ENCODE results near the gene ALPK3.

DNA sequence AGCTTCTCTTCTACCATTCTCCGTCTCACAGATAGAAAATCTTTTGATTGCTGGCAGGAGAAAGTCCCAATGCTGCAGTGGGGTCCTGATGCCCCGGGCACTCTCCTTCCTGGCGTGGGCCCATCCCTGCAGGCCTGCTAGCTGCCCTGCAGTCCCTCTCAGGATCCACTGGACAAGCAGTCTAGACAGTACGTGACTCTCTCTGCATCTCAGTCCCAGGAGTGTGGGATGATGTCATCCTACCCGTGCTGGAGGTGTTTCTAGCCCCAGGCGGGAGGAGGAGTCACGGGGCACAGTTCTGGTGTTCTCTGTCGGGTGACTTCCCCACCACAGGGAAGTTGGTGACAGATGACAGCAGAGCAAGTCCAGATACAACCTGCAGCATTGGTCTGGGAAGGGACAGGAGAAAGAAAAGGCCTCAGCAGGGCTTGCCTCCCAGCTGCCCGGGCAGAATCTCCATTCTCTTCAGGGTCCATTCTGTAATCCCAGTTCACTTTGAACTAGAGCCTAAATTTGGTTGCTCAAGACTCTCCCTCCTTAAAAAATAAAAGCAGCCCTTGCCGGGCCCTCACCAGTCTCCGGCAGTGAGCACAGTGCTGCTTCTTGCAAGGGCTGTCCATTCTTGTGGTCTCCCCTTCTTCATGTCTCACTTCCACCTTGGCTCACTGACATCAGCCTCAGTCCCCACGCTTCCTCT lies 97.9 kb downstream of the ALPK3 start:
- TF ChIP-seq, protein P1, sequence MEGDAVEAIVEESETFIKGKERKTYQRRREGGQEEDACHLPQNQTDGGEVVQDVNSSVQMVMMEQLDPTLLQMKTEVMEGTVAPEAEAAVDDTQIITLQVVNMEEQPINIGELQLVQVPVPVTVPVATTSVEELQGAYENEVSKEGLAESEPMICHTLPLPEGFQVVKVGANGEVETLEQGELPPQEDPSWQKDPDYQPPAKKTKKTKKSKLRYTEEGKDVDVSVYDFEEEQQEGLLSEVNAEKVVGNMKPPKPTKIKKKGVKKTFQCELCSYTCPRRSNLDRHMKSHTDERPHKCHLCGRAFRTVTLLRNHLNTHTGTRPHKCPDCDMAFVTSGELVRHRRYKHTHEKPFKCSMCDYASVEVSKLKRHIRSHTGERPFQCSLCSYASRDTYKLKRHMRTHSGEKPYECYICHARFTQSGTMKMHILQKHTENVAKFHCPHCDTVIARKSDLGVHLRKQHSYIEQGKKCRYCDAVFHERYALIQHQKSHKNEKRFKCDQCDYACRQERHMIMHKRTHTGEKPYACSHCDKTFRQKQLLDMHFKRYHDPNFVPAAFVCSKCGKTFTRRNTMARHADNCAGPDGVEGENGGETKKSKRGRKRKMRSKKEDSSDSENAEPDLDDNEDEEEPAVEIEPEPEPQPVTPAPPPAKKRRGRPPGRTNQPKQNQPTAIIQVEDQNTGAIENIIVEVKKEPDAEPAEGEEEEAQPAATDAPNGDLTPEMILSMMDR (IDR thresholded peaks at IDR 0.05), result no peak
- no peak for TF ChIP-seq POLR2A (IDR thresholded peaks at IDR 0.05)

Data from Peyer's patch (tissue), 4 donors.